HepG2 (cell line): Measurements from ENCODE around the gene BOD1L1. TPM values are rescaled to one million over a fixed set of nuclear protein-coding genes. Genes with fewer than 3 reads are reported as not detected.

ENCODE experiments used
- ATAC-seq: fragments of 200-7000 bp; cut with Tn5 transposase; 3 replicates; pipeline ENCODE4 v1.9.1; 2020; ENCODE audit warnings: mild to moderate bottlenecking, moderate library complexity
- BruUV-seq: library from RNA; stranded (reverse); fragments of 400-500 nt; replicated peaks from 2 replicates; lab custom pipeline; 2021; lab: Mats Ljungman, UMichigan
- CTCF ChIA-PET: fragments of 300-600 bp; formaldehyde crosslinking; extraction: SDS; loops from one replicate; lab custom pipeline; 2021; ENCODE audit warnings: low total read pairs, inconsistent platforms, low intra/inter-chr PET ratio; lab: Yijun Ruan, JAX
- POLR2A ChIA-PET: fragments of 350-600 bp; sonication (Branson Sonifier 250); formaldehyde crosslinking; loops from one replicate; lab custom pipeline; 2020; ENCODE audit warnings: antibody characterized with exemption, inconsistent platforms; lab: Yijun Ruan, JAX
- DNase-seq: peaks from one replicate; pipeline ENCODE4 v3.0.0-alpha.2; 2015; ENCODE audit warnings: low spot score
- FAIRE-seq: peaks from 3 replicates; lab custom pipeline; 2011; peaks lifted over from hg19 to GRCh38; lab: Jason Lieb, UNC
- H2AFZ ChIP-seq: one replicate; pipeline ENCODE4 v1.6.1; 2011; ENCODE audit warnings: low read length, inconsistent platforms
- H3K27ac ChIP-seq: fragments of 300-600 bp; 3 replicates; pipeline ENCODE4 v1.8.0; 2011; ENCODE audit warnings: mixed run types, mild to moderate bottlenecking, mixed read lengths, low read length, inconsistent platforms; ENCODE audit not compliant: insufficient read depth; ENCODE audit errors: extremely low read length
- H3K27me3 ChIP-seq, 2 experiments: fragments of 200-600 bp in 1 of 2; 2 replicates in 1 of 2; 3 replicates in 1 of 2; pipeline versions ENCODE4 v1.6.0 to v1.8.0; 2011; ENCODE audit warnings: low read length in 2 of 2, mild to moderate bottlenecking in 2 of 2, moderate library complexity in 2 of 2, inconsistent platforms in 1 of 2; ENCODE audit not compliant: insufficient read depth in 2 of 2, control insufficient read depth in 1 of 2
- H3K36me3 ChIP-seq, 2 experiments: fragments of 200-600 bp in 1 of 2; replicated peaks in 1 of 2; 2 replicates in 1 of 2; 3 replicates in 1 of 2; pipeline versions ENCODE4 v1.5.1 to v1.8.0; 2011; ENCODE audit warnings: low read length in 2 of 2, inconsistent platforms in 1 of 2; ENCODE audit not compliant: insufficient read depth in 2 of 2, control insufficient read depth in 1 of 2
- H3K4me1 ChIP-seq: 2 replicates; pipeline ENCODE4 v1.5.1; 2012; ENCODE audit warnings: low read length, inconsistent platforms; ENCODE audit not compliant: insufficient read depth
- H3K4me2 ChIP-seq: 2 replicates; pipeline ENCODE4 v1.6.0; 2011; ENCODE audit warnings: low read depth, low read length, inconsistent platforms
- H3K4me3 ChIP-seq, 3 experiments: fragments of 200-600 bp in 1 of 3; sonication (generic), shearing (Covaris generic) in 1 of 3; replicated peaks in 1 of 3; 2 replicates each; pipeline ENCODE4 v1.5.1; 2011 to 2016; ENCODE audit warnings: low read length in 3 of 3, inconsistent platforms in 2 of 3, low read depth in 2 of 3, mild to moderate bottlenecking in 2 of 3, control low read depth in 1 of 3, mixed read lengths in 1 of 3; ENCODE audit not compliant: insufficient read depth in 1 of 3
- H3K79me2 ChIP-seq: one replicate; pipeline ENCODE4 v1.6.1; 2011; ENCODE audit warnings: low read length, inconsistent platforms; ENCODE audit not compliant: insufficient read depth
- H3K9ac ChIP-seq: 2 replicates; pipeline ENCODE4 v1.6.0; 2011; ENCODE audit warnings: mild to moderate bottlenecking, low read depth, low read length, inconsistent platforms; ENCODE audit not compliant: insufficient read depth
- H3K9me3 ChIP-seq: 2 replicates; pipeline ENCODE4 v1.5.1; 2012; ENCODE audit warnings: mild to moderate bottlenecking, low read length
- H4K20me1 ChIP-seq: 2 replicates; pipeline ENCODE4 v1.6.0; 2011; ENCODE audit warnings: inconsistent platforms, mild to moderate bottlenecking, low read length, moderate library complexity; ENCODE audit not compliant: insufficient read depth
- ATM ChIP-seq: fragments of 450-650 bp; IDR thresholded peaks from 2 replicates; pipeline ENCODE4 v1.7.1; 2017; ENCODE audit warnings: mild to moderate bottlenecking, borderline replicate concordance
- BHLHE40 ChIP-seq: IDR thresholded peaks from 2 replicates; pipeline ENCODE4 v1.6.1; 2011; ENCODE audit warnings: low read length, improper control_type of control experiment
- IKZF5 ChIP-seq: IDR thresholded peaks from 2 replicates; pipeline ENCODE4 v1.6.1; 2018; ENCODE audit warnings: missing genetic modification reagents, mild to moderate bottlenecking, missing compliant biosample characterization
- KDM4B ChIP-seq: sonication (generic); formaldehyde crosslinking; IDR thresholded peaks from 2 replicates; pipeline ENCODE4 v1.4.0; 2020; ENCODE audit warnings: missing genetic modification reagents
- KMT2A ChIP-seq: sonication (generic); formaldehyde crosslinking; IDR thresholded peaks from 2 replicates; pipeline ENCODE4 v1.4.0; 2020; ENCODE audit warnings: missing genetic modification reagents
- NAIF1 ChIP-seq: sonication (generic); formaldehyde crosslinking; IDR thresholded peaks from 2 replicates; pipeline ENCODE4 v1.5.0; 2020; ENCODE audit warnings: mild to moderate bottlenecking, missing genetic modification reagents, borderline replicate concordance
- STAG1 ChIP-seq: sonication (generic); formaldehyde crosslinking; IDR thresholded peaks from 2 replicates; pipeline ENCODE4 v1.4.0; 2020; ENCODE audit warnings: missing genetic modification reagents
- STAT6 ChIP-seq: sonication (generic); formaldehyde crosslinking; IDR thresholded peaks from 2 replicates; pipeline ENCODE4 v1.4.0; 2020; ENCODE audit warnings: missing genetic modification reagents, mild to moderate bottlenecking, borderline replicate concordance
- ZNF569 ChIP-seq: sonication (generic); formaldehyde crosslinking; IDR thresholded peaks from 2 replicates; pipeline ENCODE4 v1.5.0; 2020; ENCODE audit warnings: mild to moderate bottlenecking, missing genetic modification reagents, moderate library complexity, borderline replicate concordance
- ZNF704 ChIP-seq: sonication (generic); formaldehyde crosslinking; IDR thresholded peaks from 2 replicates; pipeline ENCODE4 v1.8.1; 2023; ENCODE audit warnings: mild to moderate bottlenecking, inconsistent platforms, moderate library complexity, missing genetic modification reagents, borderline replicate concordance
- ZNF720 ChIP-seq: sonication (generic); formaldehyde crosslinking; IDR thresholded peaks from 2 replicates; pipeline ENCODE4 v1.4.0; 2020; ENCODE audit warnings: missing genetic modification reagents
- ZNF83 ChIP-seq: sonication (generic); formaldehyde crosslinking; IDR thresholded peaks from 2 replicates; pipeline ENCODE4 v1.4.0; 2020; ENCODE audit warnings: missing genetic modification reagents, mild to moderate bottlenecking, borderline replicate concordance
- ZSCAN29 ChIP-seq: sonication (generic); formaldehyde crosslinking; conservative IDR thresholded peaks from 2 replicates; pipeline ENCODE4 v1.4.0; 2020; ENCODE audit warnings: mild to moderate bottlenecking, missing genetic modification reagents
- WGBS: methylation state at CpG from one replicate; pipeline ENCODE4 v1.1.6; 2017; ENCODE audit warnings: low lambda C conversion rate; 5-methylcytosine and 5-hydroxymethylcytosine counted together
- in situ Hi-C: cut with HindIII; loops from 2 replicates; pipeline ENCODE4 v1.10.0; 2017; ENCODE audit warnings: low pct_unique_long_range_greater_than_20kb; ENCODE audit not compliant: extremely low pct_ligation_motif_present
- intact Hi-C: fragments of 100-400 bp; cut with micrococcal nuclease; formaldehyde crosslinking; loops from one replicate; pipeline ENCODE4 v1.10.0; 2022; ENCODE audit not compliant: unreplicated experiment
- polyA plus RNA-seq, 8 experiments: library from polyadenylated mRNA; depleted of rRNA in 3 of 8; stranded (reverse) in 7 of 8; unstranded in 1 of 8; fragments of >200 nt; fragmentation: Illumina TruSeq in 4 of 8; extraction: Trizol in 4 of 8; gene quantifications; 2 replicates each; pipeline versions ENCODE4 v1.2.1 to v1.2.3, GENCODE V29; 2011 to 2016; ENCODE audit warnings: low read depth in 4 of 8, missing spikeins in 1 of 8, mixed read lengths in 1 of 8; ENCODE audit not compliant: insufficient read depth in 1 of 8
- total RNA-seq, 5 experiments: library from RNA; depleted of rRNA; stranded (reverse); fragments of >200 nt; fragmentation: Illumina TruSeq; extraction: Trizol; gene quantifications; 2 replicates each; pipeline ENCODE4 v1.2.3, GENCODE V29; 2016; ENCODE audit warnings: low read depth in 1 of 5

BOD1L1 gene
- total and polyA plus RNA-seq, 2 of the 13 experiments (the other 11 are each of a cell fraction or from before 2014, with no cell fraction given) = 11.7 to 17.9 TPM

- no TSS peak for BruUV-seq
- no peak overlapping the region for H3K9ac ChIP-seq
- H3K36me3 ChIP-seq = peaks cover 16 to 41% of the 10 kb centered on the region in 2 experiments
- H3K4me3 ChIP-seq = no peak overlapping the region
- intact Hi-C loops = no loop called here
- ATAC-seq (peak; percentile 47; the same call in 2 of the 3 replicates), DNase-seq (no peak), FAIRE-seq (no peak)
- POLR2A ChIA-PET = no interaction called here
- H3K27ac ChIP-seq = no peak overlapping the region
- no peaks in the 10 kb centered on the region for H3K79me2 ChIP-seq
- in situ Hi-C loops = no loop called here
- TF ChIP-seq NAIF1 (CRISPR knock-in tag) (no peak), KDM4B (CRISPR knock-in tag) (no peak), STAG1 (CRISPR knock-in tag) (peak; percentile 36), ATM (no peak), ZNF720 (no peak)
- no peak overlapping the region for H3K4me2 ChIP-seq
- no peaks in the 10 kb centered on the region for H3K9me3 ChIP-seq
- CTCF ChIA-PET = no interaction called here
- H3K27me3 ChIP-seq = no peaks in the 10 kb centered on the region
- H4K20me1 ChIP-seq = no peaks in the 10 kb centered on the region
- peaks cover 33% of the 10 kb centered on the region for H3K4me1 ChIP-seq
- no peak overlapping the region for H2AFZ ChIP-seq
- 94% methylated on average over 5 of the region's 5 CpGs for WGBS
Observed at GRCh38 chr4:13599159-13599558, 28.4 kb downstream of the BOD1L1 start.

- H3K4me3 ChIP-seq = no peak overlapping the region
- no peaks in the 10 kb centered on the region for H4K20me1 ChIP-seq
- H3K4me1 ChIP-seq = peaks cover 39% of the 10 kb centered on the region
- no peak overlapping the region for H3K9ac ChIP-seq
- no peak for DNase-seq
- POLR2A ChIA-PET = no interaction called here
- BruUV-seq = no TSS peak
- FAIRE-seq = no peak
- no peak overlapping the region for H3K4me2 ChIP-seq
- H3K9me3 ChIP-seq = no peaks in the 10 kb centered on the region
- H3K27ac ChIP-seq = peak overlapping the region; percentile 33
- CTCF ChIA-PET = no interaction called here
- H3K36me3 ChIP-seq = peaks cover 11 to 32% of the 10 kb centered on the region in 2 experiments
- H3K79me2 ChIP-seq = no peaks in the 10 kb centered on the region
- no peak overlapping the region for H2AFZ ChIP-seq
- ATAC-seq = no peak
- intact Hi-C loops (no loop called here), in situ Hi-C loops (no loop called here)
- H3K27me3 ChIP-seq = no peaks in the 10 kb centered on the region
- TF ChIP-seq ZNF569 (CRISPR knock-in tag) = no peak
- TF ChIP-seq ZNF704 (CRISPR knock-in tag) = no peak
- TF ChIP-seq STAT6 = no peak
- TF ChIP-seq IKZF5 (CRISPR knock-in tag) = no peak
- no peak for TF ChIP-seq ZSCAN29 (CRISPR knock-in tag)
- no peak for TF ChIP-seq BHLHE40
- no peak for TF ChIP-seq ZNF83 (CRISPR knock-in tag)
- TF ChIP-seq KMT2A (CRISPR knock-in tag) = no peak
Observed at GRCh38 chr4:13597604-13598003, 29.9 kb downstream of the BOD1L1 start.
